HCT116 (cell line): ENCODE results near the gene PRKN. TPM values are rescaled to one million over a fixed set of nuclear protein-coding genes. Genes with fewer than 3 reads are reported as not detected.

Experiments
- ATAC-seq: fragments of 200-7000 bp; cut with Tn5 transposase; 2 replicates; pipeline ENCODE4 v1.9.1; 2020; ENCODE audit warnings: mild to moderate bottlenecking, moderate library complexity
- BruUV-seq: library from RNA; stranded (reverse); fragments of 400-500 nt; replicated peaks from 2 replicates; lab custom pipeline; 2021; lab: Mats Ljungman, UMichigan
- CTCF ChIA-PET: fragments of 300-600 bp; sonication (Branson Sonifier 250); formaldehyde crosslinking; loops from one replicate; lab custom pipeline; 2021; ENCODE audit warnings: antibody characterized with exemption; lab: Charles Lee
- POLR2A ChIA-PET: fragments of 300-600, 350-600 bp; sonication (Branson Sonifier 250); formaldehyde crosslinking; loops from one replicate; lab custom pipeline; 2021; ENCODE audit warnings: antibody characterized with exemption; lab: Charles Lee
- RAD21 ChIA-PET, 2 experiments: fragments of 300-600 bp; sonication (Branson Sonifier 250); formaldehyde crosslinking; loops; one replicate each; lab custom pipeline; 2023; ENCODE audit warnings: low total read pairs in 2 of 2; ENCODE audit not compliant: uncharacterized antibody in 2 of 2, unreplicated experiment in 2 of 2, low non-redundant PET in 1 of 2; lab: Charles Lee
- DNase-seq: peaks from one replicate; pipeline ENCODE4 v3.0.0-alpha.2; 2010; ENCODE audit warnings: low read depth, low spot score
- H2AFZ ChIP-seq: fragments of 200-600 bp; shearing (Covaris generic), sonication (generic); 2 replicates; pipeline ENCODE4 v1.6.1; 2017; ENCODE audit warnings: low read depth, mixed run types, mixed read lengths, antibody characterized with exemption, low read length; ENCODE audit not compliant: poor library complexity, severe bottlenecking
- H3K27ac ChIP-seq: 2 replicates; pipeline ENCODE4 v1.5.1; 2012; ENCODE audit warnings: low read depth, low read length
- H3K27me3 ChIP-seq: fragments of 200-600 bp; sonication (generic); 2 replicates; pipeline ENCODE4 v1.6.1; 2016; ENCODE audit warnings: mixed run types, low read length, mixed read lengths; ENCODE audit not compliant: insufficient read depth
- H3K36me3 ChIP-seq, 2 experiments: fragments of 200-500 bp in 1 of 2; fragments of 200-600 bp in 1 of 2; sonication (Bioruptor generic) in 1 of 2; sonication (generic) in 1 of 2; 2 replicates each; pipeline versions ENCODE4 v1.5.1 to v1.6.1; 2014 to 2016; ENCODE audit warnings: low read length in 2 of 2, inconsistent platforms in 1 of 2, mixed read lengths in 1 of 2, mixed run types in 1 of 2; ENCODE audit not compliant: insufficient read depth in 2 of 2, control insufficient read depth in 1 of 2
- H3K4me1 ChIP-seq, 2 experiments: fragments of 200-600 bp in 1 of 2; sonication (generic) in 1 of 2; 2 replicates each; pipeline versions ENCODE4 v1.5.1 to v1.6.1; 2012 to 2017; ENCODE audit warnings: low read length in 2 of 2, inconsistent platforms in 1 of 2, mild to moderate bottlenecking in 1 of 2, mixed read lengths in 1 of 2, mixed run types in 1 of 2, moderate library complexity in 1 of 2; ENCODE audit not compliant: insufficient read depth in 2 of 2, control insufficient read depth in 1 of 2
- H3K4me2 ChIP-seq: fragments of 200-600 bp; sonication (generic); 2 replicates; pipeline ENCODE4 v1.6.1; 2017; ENCODE audit warnings: mixed run types, low read length, mixed read lengths
- H3K4me3 ChIP-seq, 2 experiments: fragments of 200-600 bp in 1 of 2; sonication (generic) in 1 of 2; replicated peaks in 1 of 2; 2 replicates each; pipeline ENCODE4 v1.5.1; 2011 to 2016; ENCODE audit warnings: low read length in 2 of 2, control low read depth in 1 of 2, low read depth in 1 of 2, mild to moderate bottlenecking in 1 of 2, mixed read lengths in 1 of 2, mixed run types in 1 of 2
- H3K79me2 ChIP-seq: fragments of 200-600 bp; sonication (generic); 2 replicates; pipeline ENCODE4 v1.6.1; 2017; ENCODE audit warnings: mild to moderate bottlenecking, mixed run types, low read length, moderate library complexity, mixed read lengths; ENCODE audit not compliant: insufficient read depth
- H3K9ac ChIP-seq: fragments of 200-600 bp; sonication (generic); 2 replicates; pipeline ENCODE4 v1.6.1; 2016; ENCODE audit warnings: low read length, mixed read lengths
- H3K9me2 ChIP-seq: fragments of 200-600 bp; sonication (generic), shearing (Covaris generic); 2 replicates; pipeline ENCODE4 v1.6.1; 2017; ENCODE audit warnings: mixed run types, mild to moderate bottlenecking, moderate library complexity; ENCODE audit not compliant: insufficient read depth
- H3K9me3 ChIP-seq, 2 experiments: fragments of 200-500 bp in 1 of 2; fragments of 200-600 bp in 1 of 2; sonication (Bioruptor generic) in 1 of 2; sonication (generic) in 1 of 2; 2 replicates each; pipeline ENCODE4 v1.6.1; 2014 to 2017; ENCODE audit warnings: low read length in 2 of 2, mixed read lengths in 2 of 2, inconsistent platforms in 1 of 2, low read depth in 1 of 2, mild to moderate bottlenecking in 1 of 2, mixed run types in 1 of 2, moderate library complexity in 1 of 2; ENCODE audit not compliant: control insufficient read depth in 1 of 2, insufficient read depth in 1 of 2
- H4K20me1 ChIP-seq: fragments of 200-600 bp; sonication (generic), shearing (Covaris generic); 2 replicates; pipeline ENCODE4 v1.6.1; 2017; ENCODE audit warnings: mixed run types, mild to moderate bottlenecking, moderate library complexity; ENCODE audit not compliant: insufficient read depth
- CEBPB ChIP-seq: IDR thresholded peaks from 2 replicates; pipeline ENCODE4 v1.6.1; 2012; ENCODE audit warnings: low read depth
- EGR1 ChIP-seq: IDR thresholded peaks from 2 replicates; pipeline ENCODE4 v1.6.1; 2012; ENCODE audit warnings: low read depth
- EZH2 ChIP-seq: fragments of 200-600 bp; sonication (generic); IDR thresholded peaks from 2 replicates; pipeline ENCODE4 v1.6.1; 2017; ENCODE audit warnings: antibody characterized with exemption, mixed run types
- FOSL1 ChIP-seq: IDR thresholded peaks from 2 replicates; pipeline ENCODE4 v1.6.1; 2012; ENCODE audit warnings: low read depth
- JUND ChIP-seq: IDR thresholded peaks from 2 replicates; pipeline ENCODE4 v1.6.1; 2012
- POLR2A ChIP-seq: IDR thresholded peaks from 2 replicates; pipeline ENCODE4 v1.7.0; 2011; ENCODE audit warnings: borderline replicate concordance; ENCODE audit not compliant: insufficient read depth, insufficient read length; ENCODE audit errors: extremely low read depth
- SIN3A ChIP-seq: IDR thresholded peaks from 2 replicates; pipeline ENCODE4 v1.6.1; 2012; ENCODE audit warnings: low read depth
- SP1 ChIP-seq: IDR thresholded peaks from 2 replicates; pipeline ENCODE4 v1.6.1; 2012; ENCODE audit warnings: low read depth
- ZFX ChIP-seq: fragments of 450-650 bp; IDR thresholded peaks from 2 replicates; pipeline ENCODE4 v1.6.1; 2017
- ZNF274 ChIP-seq: fragments of 200-500 bp; sonication (Bioruptor generic); IDR thresholded peaks from 2 replicates; pipeline ENCODE4 v1.6.1; 2014; ENCODE audit warnings: mild to moderate bottlenecking, low read depth, low read length, inconsistent platforms
- intact Hi-C: fragments of 100-400 bp; cut with micrococcal nuclease; formaldehyde crosslinking; loops from 2 replicates; pipeline ENCODE4 v1.10.0; 2022
- total RNA-seq: library from RNA; stranded (reverse); gene quantifications from one replicate; pipeline ENCODE4 v1.2.1, GENCODE V29; 2021; ENCODE audit not compliant: unreplicated experiment
- TF ChIP-seq, protein P1 (sequence below): IDR thresholded peaks from 2 replicates; pipeline ENCODE4 v1.6.1; 2012
- TF ChIP-seq, protein P2 (sequence below): IDR thresholded peaks from 2 replicates; pipeline ENCODE4 v1.6.1; 2012; ENCODE audit warnings: low read depth
- TF ChIP-seq, protein P3 (sequence below): IDR thresholded peaks from 2 replicates; pipeline ENCODE4 v1.6.1; 2011; ENCODE audit warnings: mild to moderate bottlenecking, low read length, moderate library complexity; ENCODE audit not compliant: insufficient replicate concordance; ENCODE audit errors: extremely low read depth
- TF ChIP-seq, protein P4 (sequence below): IDR thresholded peaks from 2 replicates; pipeline ENCODE4 v1.6.1; 2012

Gene PRKN
- total RNA-seq, 1 experiment from 2014 or later: 2.6 TPM

DNA sequence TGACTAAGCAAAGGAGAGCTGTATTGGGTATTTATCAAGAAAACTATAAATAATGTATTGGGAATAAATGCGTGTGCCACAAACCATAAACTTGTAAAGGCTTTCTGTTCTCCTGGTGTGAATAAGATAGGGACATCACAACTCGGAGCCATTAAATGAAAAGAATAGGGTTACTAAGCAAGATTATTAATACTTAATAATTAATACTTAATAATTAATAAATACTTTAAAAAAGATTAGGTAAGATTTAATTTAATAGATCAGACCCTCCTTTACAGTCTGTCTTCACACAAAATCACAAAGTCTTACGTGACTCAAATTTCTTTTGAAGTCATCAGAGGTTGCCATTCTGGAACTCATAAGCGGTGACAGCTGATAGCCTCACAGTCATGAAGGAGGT, 648.9 kb downstream of the PRKN start:
- ChIA-PET RAD21 (no interaction called here), CTCF (no interaction called here), POLR2A (no interaction called here)
- H3K9me2 ChIP-seq: no peaks in the 10 kb centered on the region
- DNase-seq: no peak
- no peaks in the 10 kb centered on the region for H3K4me1 ChIP-seq
- no peaks in the 10 kb centered on the region for H4K20me1 ChIP-seq
- no TSS peak for BruUV-seq
- no peaks in the 10 kb centered on the region for H3K79me2 ChIP-seq
- H3K4me3 ChIP-seq: no peak overlapping the region
- no peak overlapping the region for H3K27ac ChIP-seq
- ATAC-seq: no peak
- no peaks in the 10 kb centered on the region for H3K27me3 ChIP-seq
- no peak for TF ChIP-seq EGR1
- TF ChIP-seq EZH2: no peak
- TF ChIP-seq, protein P1, sequence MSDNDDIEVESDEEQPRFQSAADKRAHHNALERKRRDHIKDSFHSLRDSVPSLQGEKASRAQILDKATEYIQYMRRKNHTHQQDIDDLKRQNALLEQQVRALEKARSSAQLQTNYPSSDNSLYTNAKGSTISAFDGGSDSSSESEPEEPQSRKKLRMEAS: no peak
- TF ChIP-seq, protein P2, sequence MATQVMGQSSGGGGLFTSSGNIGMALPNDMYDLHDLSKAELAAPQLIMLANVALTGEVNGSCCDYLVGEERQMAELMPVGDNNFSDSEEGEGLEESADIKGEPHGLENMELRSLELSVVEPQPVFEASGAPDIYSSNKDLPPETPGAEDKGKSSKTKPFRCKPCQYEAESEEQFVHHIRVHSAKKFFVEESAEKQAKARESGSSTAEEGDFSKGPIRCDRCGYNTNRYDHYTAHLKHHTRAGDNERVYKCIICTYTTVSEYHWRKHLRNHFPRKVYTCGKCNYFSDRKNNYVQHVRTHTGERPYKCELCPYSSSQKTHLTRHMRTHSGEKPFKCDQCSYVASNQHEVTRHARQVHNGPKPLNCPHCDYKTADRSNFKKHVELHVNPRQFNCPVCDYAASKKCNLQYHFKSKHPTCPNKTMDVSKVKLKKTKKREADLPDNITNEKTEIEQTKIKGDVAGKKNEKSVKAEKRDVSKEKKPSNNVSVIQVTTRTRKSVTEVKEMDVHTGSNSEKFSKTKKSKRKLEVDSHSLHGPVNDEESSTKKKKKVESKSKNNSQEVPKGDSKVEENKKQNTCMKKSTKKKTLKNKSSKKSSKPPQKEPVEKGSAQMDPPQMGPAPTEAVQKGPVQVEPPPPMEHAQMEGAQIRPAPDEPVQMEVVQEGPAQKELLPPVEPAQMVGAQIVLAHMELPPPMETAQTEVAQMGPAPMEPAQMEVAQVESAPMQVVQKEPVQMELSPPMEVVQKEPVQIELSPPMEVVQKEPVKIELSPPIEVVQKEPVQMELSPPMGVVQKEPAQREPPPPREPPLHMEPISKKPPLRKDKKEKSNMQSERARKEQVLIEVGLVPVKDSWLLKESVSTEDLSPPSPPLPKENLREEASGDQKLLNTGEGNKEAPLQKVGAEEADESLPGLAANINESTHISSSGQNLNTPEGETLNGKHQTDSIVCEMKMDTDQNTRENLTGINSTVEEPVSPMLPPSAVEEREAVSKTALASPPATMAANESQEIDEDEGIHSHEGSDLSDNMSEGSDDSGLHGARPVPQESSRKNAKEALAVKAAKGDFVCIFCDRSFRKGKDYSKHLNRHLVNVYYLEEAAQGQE: no peak
- no peak for TF ChIP-seq ZFX
- TF ChIP-seq FOSL1: no peak
- intact Hi-C loops: no loop called here
- H3K9me3 ChIP-seq: no peaks in the 10 kb centered on the region
- H3K36me3 ChIP-seq: no peaks in the 10 kb centered on the region
- no peak overlapping the region for H2AFZ ChIP-seq
- H3K4me2 ChIP-seq: no peak overlapping the region
- no peak overlapping the region for H3K9ac ChIP-seq

DNA sequence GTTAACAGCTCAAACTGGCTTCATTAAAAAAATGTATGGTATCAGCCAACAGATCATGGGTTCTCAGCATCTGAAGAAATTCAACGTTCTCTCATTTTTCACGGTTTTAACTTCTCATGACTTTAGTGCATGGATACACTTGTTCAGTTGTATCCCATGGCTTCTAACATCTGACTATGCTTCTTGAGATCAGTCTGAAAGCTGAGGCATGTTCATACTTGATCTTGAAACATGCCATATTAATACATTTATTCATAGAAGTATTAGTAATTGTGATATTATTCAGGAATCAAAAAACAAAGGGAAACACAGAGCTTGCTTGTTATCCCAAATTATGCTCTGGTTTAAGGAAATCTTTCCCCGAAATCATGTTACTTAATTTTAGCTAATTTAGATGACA, 649.4 kb downstream of the PRKN start:
- intact Hi-C loops: no loop called here
- H3K4me2 ChIP-seq: no peak overlapping the region
- H3K27ac ChIP-seq: no peak overlapping the region
- ChIA-PET CTCF (no interaction called here), RAD21 (no interaction called here), POLR2A (no interaction called here)
- H3K27me3 ChIP-seq: no peaks in the 10 kb centered on the region
- H3K4me3 ChIP-seq: no peak overlapping the region
- no TSS peak for BruUV-seq
- ATAC-seq (no peak), DNase-seq (no peak)
- no peak overlapping the region for H3K9ac ChIP-seq
- H4K20me1 ChIP-seq: no peaks in the 10 kb centered on the region
- no peak overlapping the region for H2AFZ ChIP-seq
- H3K79me2 ChIP-seq: no peaks in the 10 kb centered on the region
- H3K9me2 ChIP-seq: no peaks in the 10 kb centered on the region
- no peaks in the 10 kb centered on the region for H3K4me1 ChIP-seq
- no peaks in the 10 kb centered on the region for H3K36me3 ChIP-seq
- no peaks in the 10 kb centered on the region for H3K9me3 ChIP-seq
- TF ChIP-seq ZNF274: no peak
- TF ChIP-seq, protein P3, sequence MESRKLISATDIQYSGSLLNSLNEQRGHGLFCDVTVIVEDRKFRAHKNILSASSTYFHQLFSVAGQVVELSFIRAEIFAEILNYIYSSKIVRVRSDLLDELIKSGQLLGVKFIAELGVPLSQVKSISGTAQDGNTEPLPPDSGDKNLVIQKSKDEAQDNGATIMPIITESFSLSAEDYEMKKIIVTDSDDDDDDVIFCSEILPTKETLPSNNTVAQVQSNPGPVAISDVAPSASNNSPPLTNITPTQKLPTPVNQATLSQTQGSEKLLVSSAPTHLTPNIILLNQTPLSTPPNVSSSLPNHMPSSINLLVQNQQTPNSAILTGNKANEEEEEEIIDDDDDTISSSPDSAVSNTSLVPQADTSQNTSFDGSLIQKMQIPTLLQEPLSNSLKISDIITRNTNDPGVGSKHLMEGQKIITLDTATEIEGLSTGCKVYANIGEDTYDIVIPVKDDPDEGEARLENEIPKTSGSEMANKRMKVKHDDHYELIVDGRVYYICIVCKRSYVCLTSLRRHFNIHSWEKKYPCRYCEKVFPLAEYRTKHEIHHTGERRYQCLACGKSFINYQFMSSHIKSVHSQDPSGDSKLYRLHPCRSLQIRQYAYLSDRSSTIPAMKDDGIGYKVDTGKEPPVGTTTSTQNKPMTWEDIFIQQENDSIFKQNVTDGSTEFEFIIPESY: no peak
- TF ChIP-seq, protein P4, sequence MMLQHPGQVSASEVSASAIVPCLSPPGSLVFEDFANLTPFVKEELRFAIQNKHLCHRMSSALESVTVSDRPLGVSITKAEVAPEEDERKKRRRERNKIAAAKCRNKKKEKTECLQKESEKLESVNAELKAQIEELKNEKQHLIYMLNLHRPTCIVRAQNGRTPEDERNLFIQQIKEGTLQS: no peak
- no peak for TF ChIP-seq POLR2A
- no peak for TF ChIP-seq SP1
- no peak for TF ChIP-seq CEBPB
- no peak for TF ChIP-seq SIN3A
- no peak for TF ChIP-seq JUND
